ENCODE measurements around the gene SMAGP.
"Not testable (repeated sequence)": the region's sequence is repeated elsewhere in the genome, so short reads cannot be mapped to it uniquely, and the experiment has no call there.

SMAGP gene

GRCh38 chr12:51225234-51225633 is 45.0 kb downstream of the SMAGP start:
- no peak for DNase-seq (ENCODE audit: low read depth, low spot score)

GRCh38 chr12:51224625-51225024 is 45.6 kb downstream of the SMAGP start:
- DNase-seq (ENCODE audit: low read depth, low spot score), result no peak

GRCh38 chr12:51222461-51222860 is 47.8 kb downstream of the SMAGP start:
- DNase-seq (ENCODE audit: low read depth, low spot score), result no peak

GRCh38 chr12:51219857-51220256 is 50.4 kb downstream of the SMAGP start:
- not testable (repeated sequence) for DNase-seq (ENCODE audit: low read depth, low spot score)

- DNase-seq (ENCODE audit: low read depth, low spot score), result no peak
These were observed 50.9 kb downstream of the SMAGP start for GRCh38 chr12:51219322-51219721.

- peak; percentile 57 for DNase-seq (ENCODE audit: low read depth, low spot score)
These were observed 51.5 kb downstream of the SMAGP start for GRCh38 chr12:51218607-51219161.

- DNase-seq (ENCODE audit: low read depth, low spot score), result peak; percentile 83
These were observed 52.1 kb downstream of the SMAGP start, which contains the start of gene POU6F1 for GRCh38 chr12:51217968-51218606. TSS of gene POU6F1 (minus strand) at chr12:51218062. CDS start at chr12:51206836, 11,226 bp downstream.

GRCh38 chr12:51217133-51217967 is 52.9 kb downstream of the SMAGP start:
- peak; percentile 43 for DNase-seq (ENCODE audit: low read depth, low spot score)

GRCh38 chr12:51216642-51217041 is 53.6 kb downstream of the SMAGP start:
- peak; percentile 8 for DNase-seq (ENCODE audit: low read depth, low spot score)

- no peak for DNase-seq (ENCODE audit: low read depth, low spot score)
These were observed 55.3 kb downstream of the SMAGP start for GRCh38 chr12:51214895-51215294.

GRCh38 chr12:51210690-51211395 is 59.4 kb downstream of the SMAGP start:
- DNase-seq (ENCODE audit: low read depth, low spot score), result no peak

- no peak for DNase-seq (ENCODE audit: low read depth, low spot score)
These were observed 61.0 kb downstream of the SMAGP start for GRCh38 chr12:51209259-51209658.

GRCh38 chr12:51208016-51208660 is 62.1 kb downstream of the SMAGP start:
- no peak for DNase-seq (ENCODE audit: low read depth, low spot score)

- no peak for DNase-seq (ENCODE audit: low read depth, low spot score)
These were observed 64.9 kb downstream of the SMAGP start for GRCh38 chr12:51205350-51205749.

GRCh38 chr12:51202718-51203117 is 67.5 kb downstream of the SMAGP start:
- DNase-seq (ENCODE audit: low read depth, low spot score), result no peak

- no peak for DNase-seq (ENCODE audit: low read depth, low spot score)
These were observed 69.4 kb downstream of the SMAGP start for GRCh38 chr12:51200806-51201205.

GRCh38 chr12:51200156-51200555 is 70.1 kb downstream of the SMAGP start:
- no peak for DNase-seq (ENCODE audit: low read depth, low spot score)

- no peak for DNase-seq (ENCODE audit: low read depth, low spot score)
These were observed 70.8 kb downstream of the SMAGP start for GRCh38 chr12:51199366-51199945.

GRCh38 chr12:51198568-51199365 is 71.4 kb downstream of the SMAGP start:
- DNase-seq (ENCODE audit: low read depth, low spot score), result no peak
